Aortic smooth muscle cell (primary cell): ENCODE data around the gene ADAMTS8. TPM values are rescaled to one million over a fixed set of nuclear protein-coding genes. Genes with fewer than 3 reads are reported as not detected.

ENCODE experiments used
- total RNA-seq: library from RNA; depleted of rRNA; stranded (reverse); fragments of >200 nt; gene quantifications from 2 replicates; pipeline ENCODE4 v1.2.3, GENCODE V29; 2014

ADAMTS8 gene, protein sequence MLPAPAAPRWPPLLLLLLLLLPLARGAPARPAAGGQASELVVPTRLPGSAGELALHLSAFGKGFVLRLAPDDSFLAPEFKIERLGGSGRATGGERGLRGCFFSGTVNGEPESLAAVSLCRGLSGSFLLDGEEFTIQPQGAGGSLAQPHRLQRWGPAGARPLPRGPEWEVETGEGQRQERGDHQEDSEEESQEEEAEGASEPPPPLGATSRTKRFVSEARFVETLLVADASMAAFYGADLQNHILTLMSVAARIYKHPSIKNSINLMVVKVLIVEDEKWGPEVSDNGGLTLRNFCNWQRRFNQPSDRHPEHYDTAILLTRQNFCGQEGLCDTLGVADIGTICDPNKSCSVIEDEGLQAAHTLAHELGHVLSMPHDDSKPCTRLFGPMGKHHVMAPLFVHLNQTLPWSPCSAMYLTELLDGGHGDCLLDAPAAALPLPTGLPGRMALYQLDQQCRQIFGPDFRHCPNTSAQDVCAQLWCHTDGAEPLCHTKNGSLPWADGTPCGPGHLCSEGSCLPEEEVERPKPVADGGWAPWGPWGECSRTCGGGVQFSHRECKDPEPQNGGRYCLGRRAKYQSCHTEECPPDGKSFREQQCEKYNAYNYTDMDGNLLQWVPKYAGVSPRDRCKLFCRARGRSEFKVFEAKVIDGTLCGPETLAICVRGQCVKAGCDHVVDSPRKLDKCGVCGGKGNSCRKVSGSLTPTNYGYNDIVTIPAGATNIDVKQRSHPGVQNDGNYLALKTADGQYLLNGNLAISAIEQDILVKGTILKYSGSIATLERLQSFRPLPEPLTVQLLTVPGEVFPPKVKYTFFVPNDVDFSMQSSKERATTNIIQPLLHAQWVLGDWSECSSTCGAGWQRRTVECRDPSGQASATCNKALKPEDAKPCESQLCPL
- 0.37 and 0.53 TPM in 2 replicates for total RNA-seq

DNA sequence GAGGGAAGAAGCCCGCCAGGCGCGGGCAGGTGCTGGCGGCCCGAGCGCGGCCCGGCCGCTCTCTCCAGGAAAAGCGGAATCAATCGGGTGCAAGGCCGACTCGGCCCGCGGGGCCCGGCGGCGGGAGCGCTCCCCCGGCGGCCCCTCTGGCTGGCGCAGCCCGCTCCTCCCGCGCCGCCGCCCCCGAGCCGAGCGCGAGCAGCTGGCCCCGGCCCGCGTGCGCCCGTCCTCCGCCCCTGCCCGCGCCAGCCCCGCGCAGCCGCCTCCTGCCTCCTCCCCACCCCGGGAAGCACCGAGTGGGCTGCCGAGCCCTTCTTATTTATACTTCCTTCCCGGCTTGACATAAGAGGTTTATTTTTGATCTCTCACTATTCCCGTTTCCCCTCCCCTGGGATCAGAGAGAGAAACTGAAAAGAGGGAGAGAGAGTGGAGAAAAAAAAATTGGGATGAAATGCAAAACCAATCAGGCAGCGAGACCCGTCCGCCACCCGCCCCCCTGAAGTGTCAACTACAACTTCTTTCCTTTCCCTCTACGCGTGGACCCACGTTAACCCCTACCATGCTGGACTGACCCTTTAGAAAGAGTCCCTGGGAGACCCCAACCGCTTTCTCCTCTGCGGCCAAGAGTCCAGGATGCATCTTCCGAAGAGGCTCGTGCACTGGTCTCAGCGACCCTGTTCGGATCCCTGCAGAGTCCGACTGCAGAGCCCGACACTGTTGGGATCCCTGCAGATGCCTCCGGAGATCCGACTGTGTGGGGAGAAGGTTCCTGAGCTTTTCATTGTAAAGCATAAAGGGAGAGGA, at the start of gene ADAMTS8:
TSS of gene ADAMTS8 (minus strand) at position 294 of the 804 bp plus-strand sequence. CDS start 323 bp downstream, outside the sequence.

DNA sequence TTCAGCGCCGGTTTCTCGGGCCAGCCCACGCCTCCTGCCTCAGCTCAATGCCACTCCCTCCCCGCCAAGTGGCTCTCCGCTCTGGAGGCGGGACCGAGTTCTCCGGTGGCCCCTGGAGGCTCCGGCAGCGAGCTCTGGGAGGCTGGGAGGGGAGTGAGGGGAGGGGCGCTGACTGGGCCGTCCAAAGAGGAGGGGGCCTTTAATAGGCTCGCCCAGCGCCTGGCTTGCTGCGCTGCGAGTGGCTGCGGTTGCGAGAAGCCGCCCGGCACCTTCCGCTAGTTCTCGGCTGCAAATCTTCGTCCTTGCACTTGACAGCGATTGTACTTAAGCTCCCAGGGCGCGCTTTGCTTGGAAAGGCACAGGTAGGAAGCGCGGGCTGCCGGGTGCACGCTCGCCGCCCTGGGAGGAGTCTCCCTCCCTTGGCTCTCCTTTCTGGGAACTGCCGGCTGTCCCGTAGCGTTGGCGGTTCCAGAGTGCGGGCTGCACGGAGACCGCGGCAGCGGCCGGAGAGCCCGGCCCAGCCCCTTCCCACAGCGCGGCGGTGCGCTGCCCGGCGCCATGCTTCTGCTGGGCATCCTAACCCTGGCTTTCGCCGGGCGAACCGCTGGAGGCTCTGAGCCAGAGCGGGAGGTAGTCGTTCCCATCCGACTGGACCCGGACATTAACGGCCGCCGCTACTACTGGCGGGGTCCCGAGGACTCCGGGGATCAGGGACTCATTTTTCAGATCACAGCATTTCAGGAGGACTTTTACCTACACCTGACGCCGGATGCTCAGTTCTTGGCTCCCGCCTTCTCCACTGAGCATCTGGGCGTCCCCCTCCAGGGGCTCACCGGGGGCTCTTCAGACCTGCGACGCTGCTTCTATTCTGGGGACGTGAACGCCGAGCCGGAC, 20.3 kb upstream of the ADAMTS8 start, which contains the start of gene ADAMTS15:
TSS of gene ADAMTS15 (plus strand) at position 230 of the 894 bp plus-strand sequence. CDS start at position 559, 329 bp downstream.

Other genes with a start within 250 kb of the ADAMTS8 start
- 17.7 and 24.4 TPM in 2 replicates for gene ZBTB44, start 113.7 kb downstream of the ADAMTS8 start, total RNA-seq
- gene ADAMTS15, start 20.0 kb upstream of the ADAMTS8 start, total RNA-seq: 44.9 and 47.6 TPM in 2 replicates